ENCODE measurements around the gene ZWILCH.
"Not testable (repeated sequence)": the region's sequence is repeated elsewhere in the genome, so short reads cannot be mapped to it uniquely, and the experiment has no call there.

Gene ZWILCH

DNA sequence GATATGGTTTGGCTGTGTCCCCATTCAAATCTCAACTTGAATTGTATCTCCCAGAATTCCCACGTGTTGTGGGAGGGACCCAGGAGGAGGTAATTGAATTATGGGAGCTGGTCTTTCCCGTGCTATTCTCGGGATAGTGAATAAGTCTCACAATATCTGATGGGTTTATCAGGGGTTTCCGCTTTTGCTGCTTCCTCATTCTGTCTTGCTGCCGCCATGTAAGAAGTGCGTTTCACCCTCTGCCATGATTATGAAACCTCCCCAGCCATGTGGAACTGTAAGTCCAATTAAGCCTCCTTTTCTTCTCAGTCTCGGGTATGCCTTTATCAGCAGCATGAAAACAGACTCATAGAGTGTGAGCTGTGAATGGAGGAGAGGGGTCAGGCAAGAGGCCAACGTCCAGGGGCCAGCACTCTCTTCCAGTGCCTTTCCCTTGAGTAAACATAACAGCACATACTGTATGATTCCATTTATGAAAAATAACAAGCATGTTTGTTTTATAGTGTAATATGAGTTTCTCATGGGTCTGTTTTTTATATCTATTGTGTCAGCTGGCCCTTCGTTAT is 76.9 kb downstream of the ZWILCH start:
- no peak for DNase-seq (ENCODE audit: low read depth)

GRCh38 chr15:66586155-66586976 is 81.2 kb downstream of the ZWILCH start:
- no peak for DNase-seq (ENCODE audit: low read depth)

DNA sequence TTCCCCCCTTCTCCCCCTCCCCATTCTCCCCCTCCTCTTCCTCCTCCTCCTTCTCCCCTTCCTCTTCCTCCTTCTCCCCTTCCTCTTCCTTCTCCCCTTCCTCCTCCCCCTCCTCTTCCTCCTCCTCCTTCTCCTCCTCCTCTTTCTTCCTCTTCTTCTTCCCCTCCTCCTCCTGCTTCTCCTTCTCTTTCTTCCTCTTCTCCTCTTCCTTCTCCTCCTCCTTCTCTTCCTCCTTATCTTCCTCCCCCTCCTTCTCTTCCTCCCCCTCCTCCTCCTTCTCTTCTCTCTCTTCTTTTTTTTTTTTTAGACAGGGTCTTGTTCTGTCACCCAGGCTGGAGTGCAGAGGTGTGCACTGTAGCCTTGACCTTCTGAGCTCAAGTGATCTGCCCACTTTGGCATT is 81.9 kb downstream of the ZWILCH start:
- no peak for DNase-seq (ENCODE audit: low read depth)

- DNase-seq (ENCODE audit: low read depth), result no peak
Observed at GRCh38 chr15:66587749-66588148, 82.6 kb downstream of the ZWILCH start.

DNA sequence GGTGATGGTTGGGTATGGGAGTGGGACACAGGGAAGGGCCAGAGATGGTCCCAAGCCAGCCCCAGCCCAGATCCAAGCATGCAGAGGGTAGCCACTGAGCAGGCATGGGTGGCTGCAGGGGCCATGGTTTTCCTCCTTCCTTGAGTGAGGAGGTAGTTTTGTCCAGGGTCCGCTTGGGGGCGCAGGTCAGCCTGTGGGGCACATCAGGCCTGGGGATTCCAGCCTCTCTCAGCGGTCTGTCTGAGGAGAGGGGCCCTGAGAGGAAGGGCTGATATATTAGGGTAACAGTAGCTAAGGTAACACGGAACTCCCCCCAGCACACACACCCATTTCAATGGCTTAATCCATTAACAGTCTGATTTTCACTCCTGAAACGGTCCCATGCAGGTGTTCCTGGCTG is 83.4 kb downstream of the ZWILCH start:
- DNase-seq (ENCODE audit: low read depth), result no peak

- DNase-seq (ENCODE audit: low read depth), result no peak
Observed at GRCh38 chr15:66588971-66589370, 83.8 kb downstream of the ZWILCH start.

DNA sequence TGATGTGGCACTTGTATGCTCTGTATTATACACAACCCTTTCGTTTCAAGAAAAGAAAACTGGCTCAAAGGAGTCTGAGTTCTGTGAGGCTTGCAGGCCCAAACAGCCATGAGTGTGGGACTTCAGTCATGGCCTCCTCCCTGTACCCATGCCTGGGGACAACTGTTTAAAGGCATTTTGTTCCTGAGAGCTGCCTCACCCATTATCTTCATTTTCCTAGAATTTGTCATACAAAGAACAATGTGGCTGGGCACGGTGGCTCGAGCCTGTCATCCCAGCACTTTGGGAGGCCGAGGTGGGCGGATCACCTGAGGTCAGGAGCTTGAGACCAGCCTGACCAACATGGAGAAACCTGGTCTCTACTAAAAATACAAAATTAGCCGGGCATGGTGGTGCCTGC is 84.3 kb downstream of the ZWILCH start:
- DNase-seq (ENCODE audit: low read depth), result not testable (repeated sequence)

GRCh38 chr15:66590435-66590834 is 85.3 kb downstream of the ZWILCH start:
- DNase-seq (ENCODE audit: low read depth), result no peak

DNA sequence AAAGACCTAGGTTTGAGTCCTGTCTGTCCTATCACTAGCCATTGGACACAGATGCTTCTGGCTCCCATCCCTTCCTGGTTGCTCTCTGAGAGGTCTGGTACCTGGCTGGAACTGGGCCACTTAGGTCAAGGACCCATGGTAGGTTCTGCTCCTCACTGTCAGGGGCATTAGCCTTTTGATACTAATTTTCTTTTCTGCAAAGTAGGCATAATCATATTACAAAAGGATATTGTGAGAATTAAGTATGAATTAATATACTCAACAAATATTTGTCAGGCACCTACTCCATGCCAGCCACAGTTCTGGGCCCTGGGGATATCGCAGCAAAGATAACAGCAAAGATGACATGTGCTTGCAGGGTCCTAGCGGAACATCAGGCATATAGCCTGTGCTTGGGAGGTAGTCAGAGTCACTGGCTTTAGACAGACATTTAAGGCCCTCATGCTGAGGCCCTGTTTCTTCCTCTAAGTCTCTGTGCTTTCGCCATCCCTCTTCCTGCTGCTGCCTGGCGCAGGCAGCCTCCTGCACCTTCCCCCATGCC is 86.3 kb downstream of the ZWILCH start:
- no peak for DNase-seq (ENCODE audit: low read depth)

DNA sequence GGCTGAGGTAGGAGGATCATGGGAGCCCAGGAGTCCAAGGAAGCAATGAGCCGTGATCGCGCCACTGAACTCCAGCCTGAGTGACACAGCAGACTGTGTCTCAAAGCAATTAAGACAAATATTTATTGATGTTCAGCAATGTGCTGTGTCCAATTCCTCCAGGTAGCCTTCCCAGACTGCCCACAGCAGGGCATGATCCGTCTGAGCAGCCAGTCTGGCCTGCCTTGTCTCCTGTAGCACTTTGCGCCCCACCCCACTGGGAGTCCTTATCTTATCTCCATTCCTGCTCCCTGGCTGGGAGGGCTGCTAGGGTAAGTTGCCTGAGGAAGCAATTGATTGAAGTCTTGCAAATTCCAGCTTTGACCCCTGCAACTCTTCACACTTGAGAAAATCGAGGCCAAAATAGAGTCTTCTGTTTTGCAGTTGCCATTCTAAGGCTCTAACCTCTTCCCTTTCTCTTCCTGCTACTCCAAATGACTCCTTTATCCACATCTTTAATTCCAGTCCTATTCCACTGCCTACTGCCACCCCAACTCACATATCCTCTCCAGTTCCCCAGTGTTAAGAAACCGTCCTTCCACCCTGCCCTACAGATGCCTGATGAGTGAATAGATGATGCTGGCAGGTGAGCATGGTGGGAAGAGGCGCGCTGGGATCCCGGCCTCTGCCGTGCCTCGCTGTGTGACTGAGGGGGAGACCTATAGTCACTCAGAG is 87.5 kb downstream of the ZWILCH start:
- DNase-seq (ENCODE audit: low read depth), result no peak

DNA sequence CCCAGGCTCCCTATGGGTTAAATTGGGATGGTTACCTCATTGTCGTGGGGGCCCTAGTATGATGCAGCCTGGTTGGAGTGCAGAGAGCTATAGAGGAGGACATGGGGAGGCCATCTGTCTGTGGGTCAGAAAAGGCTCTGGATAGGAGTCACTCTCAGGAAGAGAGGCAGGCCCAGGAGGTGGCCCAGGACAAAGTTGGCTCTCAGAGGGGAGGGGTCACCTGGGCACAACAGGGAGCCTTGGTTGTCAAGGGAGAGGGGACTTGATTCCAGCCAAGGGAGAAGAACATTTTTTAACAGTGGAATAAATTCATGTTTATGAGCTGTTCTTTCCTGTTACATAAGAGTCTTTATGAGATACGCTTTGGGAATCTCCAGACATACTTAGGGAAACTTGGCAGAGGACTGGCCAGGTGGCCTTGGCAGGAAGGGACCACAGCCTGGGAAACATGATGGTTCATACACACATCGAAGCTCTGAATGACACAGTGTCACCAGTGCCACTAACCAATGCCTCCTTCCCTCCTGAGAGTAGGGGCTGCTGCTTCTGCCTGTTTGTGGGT is 88.2 kb downstream of the ZWILCH start:
- no peak for DNase-seq (ENCODE audit: low read depth)

DNA sequence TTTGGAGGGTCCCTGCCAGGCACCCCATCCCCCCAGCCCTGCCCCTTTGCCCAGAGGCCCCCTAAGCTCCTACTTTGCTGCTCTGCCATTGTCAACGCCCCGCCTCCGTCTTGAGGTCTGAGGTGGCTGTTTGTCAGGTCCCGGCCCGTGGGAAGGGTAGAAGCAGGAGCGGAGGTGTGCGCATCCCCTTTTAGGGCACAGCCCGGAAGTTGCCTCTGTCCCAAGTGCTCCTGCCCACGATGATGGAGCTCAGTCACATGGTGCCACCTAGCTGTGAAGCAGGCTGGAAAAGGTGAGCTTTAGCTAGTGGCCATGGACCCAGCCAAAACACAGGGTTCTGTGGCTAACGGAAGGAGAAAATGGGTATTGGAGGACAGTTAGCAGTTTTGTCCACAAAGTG is 89.2 kb downstream of the ZWILCH start:
- DNase-seq (ENCODE audit: low read depth), result no peak

- no peak for DNase-seq (ENCODE audit: low read depth)
Observed at GRCh38 chr15:66594836-66595235, 89.7 kb downstream of the ZWILCH start.

DNA sequence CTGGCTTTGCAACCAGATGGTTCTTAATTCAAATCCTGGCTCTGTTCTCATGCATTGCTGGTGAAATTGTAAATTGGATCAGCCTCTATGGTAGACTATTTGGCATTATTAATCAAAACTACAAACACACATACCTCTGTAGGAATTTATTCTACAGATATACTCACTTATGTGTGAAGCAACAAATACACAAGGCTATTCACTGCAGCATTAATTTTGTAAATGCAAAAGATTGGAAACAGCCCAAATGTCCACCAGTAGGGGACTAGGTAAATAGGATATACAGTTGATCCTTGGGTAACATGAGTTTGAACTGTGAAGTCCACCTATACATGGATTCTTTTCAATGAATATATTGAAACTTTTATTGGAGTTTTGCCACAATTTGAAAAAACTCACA is 90.2 kb downstream of the ZWILCH start:
- no peak for DNase-seq (ENCODE audit: low read depth)

GRCh38 chr15:66595931-66596545 is 90.9 kb downstream of the ZWILCH start:
- DNase-seq (ENCODE audit: low read depth), result no peak

DNA sequence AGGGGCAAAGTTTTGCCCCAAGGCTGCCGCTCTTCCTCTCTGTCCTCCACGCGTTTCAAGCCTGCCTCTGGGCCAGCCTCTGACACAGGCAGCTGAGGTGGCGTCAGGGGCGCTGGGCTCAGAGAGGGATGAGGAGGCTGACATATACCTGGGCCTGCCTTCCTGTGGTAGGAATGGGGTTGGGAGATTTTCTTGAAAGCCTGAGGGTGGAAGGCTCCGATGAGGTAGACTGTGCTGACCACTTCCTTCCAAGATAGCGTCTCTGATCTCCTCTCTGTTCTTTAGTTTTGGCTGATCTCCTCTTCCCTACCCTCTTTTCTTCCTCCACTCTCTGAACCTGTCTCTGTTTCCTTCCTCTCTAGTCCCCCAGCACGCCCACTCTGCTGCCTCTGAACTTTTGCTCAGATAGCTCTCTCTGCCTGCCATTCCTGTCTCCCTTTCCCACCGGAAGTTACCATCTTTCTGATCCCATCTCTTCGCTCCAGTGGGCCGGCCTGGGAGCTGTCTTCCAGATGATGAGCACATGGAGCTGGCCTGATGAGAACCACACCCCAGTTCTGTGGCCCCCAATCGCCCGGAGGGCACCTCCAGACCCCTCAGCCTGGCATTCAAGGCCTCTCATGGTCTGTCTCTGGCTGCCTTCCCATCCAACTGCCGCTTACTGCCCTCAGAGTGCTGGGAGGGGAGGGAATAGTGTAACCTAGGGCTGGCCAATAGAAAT is 93.1 kb downstream of the ZWILCH start:
- DNase-seq (ENCODE audit: low read depth), result no peak
